ENCODE data around the gene KIAA1671.

The KIAA1671 gene

DNA sequence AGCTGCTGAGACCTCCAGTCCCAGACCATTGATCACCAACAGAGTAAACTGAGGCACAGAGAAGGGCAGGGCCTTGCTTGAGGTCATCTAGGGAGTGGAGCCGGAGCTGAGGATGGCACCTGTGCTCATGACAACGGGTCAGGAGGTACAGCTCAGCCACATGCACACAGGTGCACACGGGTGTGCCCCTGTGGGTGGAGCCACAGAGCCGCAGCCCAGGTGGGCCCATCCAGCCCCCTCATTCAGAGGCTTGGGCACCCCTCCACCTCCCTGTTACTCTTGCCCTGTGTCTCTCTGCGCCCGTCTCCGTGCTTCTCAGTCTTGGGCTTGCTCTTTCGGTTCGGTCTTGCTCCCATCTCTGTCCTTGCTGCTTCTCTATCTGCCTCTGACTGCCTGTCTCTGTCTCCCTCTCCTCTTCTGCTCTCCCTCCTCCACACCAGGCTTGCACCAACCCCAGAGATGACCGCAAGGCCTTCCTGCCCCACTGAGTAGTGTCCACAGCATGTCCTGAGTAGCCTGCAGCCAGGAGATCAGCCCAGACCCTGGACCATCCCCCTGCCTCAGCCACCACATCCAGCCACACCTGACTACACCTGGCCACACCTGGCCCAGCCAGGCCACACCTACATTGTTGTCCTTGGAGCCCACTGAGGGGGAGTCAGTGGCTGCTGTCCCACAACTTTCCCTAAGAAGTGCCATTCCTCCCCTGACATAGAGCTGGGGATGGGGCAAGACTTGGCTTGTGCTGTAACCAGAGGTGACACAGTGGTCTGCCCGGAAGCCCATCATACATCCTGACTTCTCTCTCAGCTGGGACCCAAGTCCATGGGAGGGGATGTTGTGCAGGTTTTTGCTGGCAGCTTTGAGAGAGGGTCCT, 207.8 kb downstream of the KIAA1671 start:
- DNase-seq (ENCODE audit: extremely low spot score, insufficient read length, low read depth) (no peak), FAIRE-seq (no peak)

DNA sequence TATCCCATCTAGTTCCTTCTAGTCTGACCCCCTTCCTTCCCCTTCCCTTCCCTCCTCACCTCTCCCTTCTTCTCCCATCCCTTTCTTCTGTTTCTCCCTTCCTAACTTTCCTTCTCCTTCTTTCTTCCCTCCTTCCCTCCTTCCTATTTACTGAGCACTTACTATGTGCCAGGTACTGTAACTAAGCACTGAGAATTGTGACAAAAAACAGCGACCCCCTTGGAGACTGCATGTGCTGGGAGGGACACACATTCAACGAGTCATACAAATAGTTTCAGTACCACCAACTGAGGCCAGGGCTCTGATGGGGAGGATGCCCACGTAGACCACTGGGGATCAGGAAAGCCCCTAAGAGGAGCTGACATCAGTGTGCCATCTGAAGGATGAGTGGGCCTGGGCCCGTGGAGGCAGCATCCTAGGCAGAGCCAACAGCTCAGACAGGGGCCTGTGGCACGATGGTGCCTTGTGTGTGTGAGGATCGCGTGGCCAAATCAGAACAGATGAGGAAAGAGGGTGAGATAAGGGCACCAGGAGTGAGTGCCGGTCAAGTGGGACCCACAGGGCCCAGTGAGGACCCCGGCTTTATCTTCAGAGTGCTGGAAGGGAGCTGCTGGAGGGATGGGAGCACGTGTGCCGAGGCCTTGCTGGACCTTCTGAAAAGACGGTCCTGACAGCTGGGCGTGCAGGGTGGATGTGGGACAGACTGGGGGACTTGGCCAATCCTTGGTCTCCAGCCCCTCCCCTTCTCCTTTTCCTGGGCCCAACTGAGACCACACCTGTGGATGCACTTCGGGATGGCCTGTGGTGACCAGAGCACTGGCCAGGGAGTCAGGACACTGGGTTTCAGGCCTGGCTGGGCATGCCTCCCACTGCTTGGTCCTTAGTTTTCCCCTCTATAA, 208.8 kb downstream of the KIAA1671 start:
- no peak for DNase-seq (ENCODE audit: extremely low spot score, insufficient read length, low read depth)
- no peak for FAIRE-seq

GRCh38 chr22:25161916-25162530, 209.5 kb downstream of the KIAA1671 start:
- DNase-seq (ENCODE audit: extremely low spot score, insufficient read length, low read depth): no peak
- no peak for FAIRE-seq

DNA sequence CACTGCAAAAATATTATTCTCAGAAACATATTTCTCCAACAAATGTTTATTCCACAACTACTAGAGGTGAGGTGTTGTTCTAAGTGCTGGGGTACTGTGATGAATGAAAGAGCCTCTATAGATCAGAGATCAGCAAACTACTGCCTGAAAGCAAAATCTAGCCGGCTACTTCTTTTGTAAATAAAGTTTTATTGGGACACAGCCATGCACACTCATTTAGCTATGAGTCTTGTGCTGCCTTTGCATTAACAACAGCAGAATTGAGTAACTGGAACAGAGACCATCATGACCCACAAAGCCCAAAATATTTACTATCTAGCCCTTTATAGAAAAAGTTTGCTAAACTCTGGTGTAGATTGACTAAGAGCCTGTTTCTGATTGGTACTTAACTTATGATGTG, 210.0 kb downstream of the KIAA1671 start:
- FAIRE-seq (no peak), DNase-seq (ENCODE audit: extremely low spot score, insufficient read length, low read depth) (no peak)

- FAIRE-seq (no peak), DNase-seq (ENCODE audit: extremely low spot score, insufficient read length, low read depth) (no peak)
Observed at GRCh38 chr22:25165785-25166184, 213.3 kb downstream of the KIAA1671 start.

DNA sequence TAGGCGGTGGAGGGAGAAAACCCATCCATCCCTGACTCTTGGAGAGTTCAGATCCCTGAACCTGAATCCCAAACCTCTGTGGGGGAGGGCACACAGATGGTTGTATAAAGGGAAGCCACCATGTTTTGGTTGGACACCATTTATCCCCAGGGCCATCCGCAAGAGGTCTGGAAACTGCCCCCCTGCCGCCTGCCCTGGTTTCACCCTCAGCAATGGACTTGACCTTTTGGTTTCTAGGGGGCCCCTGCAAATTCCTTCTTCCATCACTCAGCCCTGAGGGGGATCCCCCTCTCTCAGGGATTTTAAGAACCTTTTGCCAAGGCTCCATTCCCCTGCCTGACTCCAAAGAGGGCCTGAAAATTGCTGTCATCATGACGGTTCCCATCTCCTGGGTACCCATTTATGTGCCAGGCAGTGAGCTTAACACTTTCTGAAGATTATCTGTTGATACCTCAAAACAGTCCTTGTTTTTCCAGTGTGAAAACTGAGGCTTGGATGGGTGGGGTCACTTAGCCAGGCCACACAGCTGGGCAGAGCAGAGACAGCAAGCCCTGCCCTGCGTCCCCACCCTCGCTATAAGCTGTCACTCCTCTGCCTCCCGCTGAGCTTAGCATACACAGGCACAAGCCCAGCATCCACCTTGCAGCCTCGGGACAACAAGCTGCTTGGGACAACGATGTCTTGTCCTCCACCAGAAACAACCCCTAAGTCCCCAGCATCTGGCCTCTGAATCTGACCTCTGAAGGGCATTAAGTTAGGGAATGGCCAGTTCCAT, 213.9 kb downstream of the KIAA1671 start:
- DNase-seq (ENCODE audit: extremely low spot score, insufficient read length, low read depth): no peak
- no peak for FAIRE-seq

- DNase-seq (ENCODE audit: extremely low spot score, insufficient read length, low read depth) (no peak), FAIRE-seq (no peak)
Observed at GRCh38 chr22:25167082-25167481, 214.6 kb downstream of the KIAA1671 start.

DNA sequence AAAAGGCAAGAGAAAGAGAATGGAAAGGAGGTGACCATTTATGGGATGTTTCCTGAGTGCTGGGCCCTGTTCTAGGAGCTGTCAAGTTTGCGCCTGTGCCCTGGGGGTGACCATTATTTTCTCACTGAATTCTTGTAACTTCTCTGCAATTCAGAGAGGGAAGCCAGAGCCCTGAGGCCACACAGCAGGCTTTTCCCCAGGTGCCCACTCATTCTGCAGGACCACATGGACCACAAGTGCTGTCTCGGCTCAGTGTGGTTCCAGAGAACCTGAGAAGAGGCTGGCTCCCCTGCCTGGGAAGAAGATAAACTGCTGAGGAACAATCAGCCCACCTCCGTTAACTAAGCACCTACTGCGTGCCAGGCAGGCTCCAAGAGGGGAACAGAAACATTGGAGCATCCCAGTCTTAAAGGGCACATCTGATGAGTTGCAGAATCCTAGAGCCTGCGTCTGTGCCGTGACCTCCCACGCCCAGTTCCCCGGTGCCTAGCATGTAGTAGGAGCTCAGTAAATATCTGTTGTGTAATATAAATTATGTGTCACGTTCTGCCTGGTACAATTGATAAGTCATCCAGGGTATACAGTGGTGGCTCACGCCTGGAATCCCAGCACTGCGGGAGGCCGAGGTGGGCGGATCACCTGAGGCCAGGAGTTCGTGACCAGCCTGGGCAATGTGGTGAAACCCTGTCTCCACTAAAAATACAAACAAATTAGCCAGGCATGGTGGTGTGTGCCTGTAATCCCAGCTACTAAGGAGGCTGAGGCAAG, 215.5 kb downstream of the KIAA1671 start:
- no peak for DNase-seq (ENCODE audit: extremely low spot score, insufficient read length, low read depth)
- FAIRE-seq: no peak

DNA sequence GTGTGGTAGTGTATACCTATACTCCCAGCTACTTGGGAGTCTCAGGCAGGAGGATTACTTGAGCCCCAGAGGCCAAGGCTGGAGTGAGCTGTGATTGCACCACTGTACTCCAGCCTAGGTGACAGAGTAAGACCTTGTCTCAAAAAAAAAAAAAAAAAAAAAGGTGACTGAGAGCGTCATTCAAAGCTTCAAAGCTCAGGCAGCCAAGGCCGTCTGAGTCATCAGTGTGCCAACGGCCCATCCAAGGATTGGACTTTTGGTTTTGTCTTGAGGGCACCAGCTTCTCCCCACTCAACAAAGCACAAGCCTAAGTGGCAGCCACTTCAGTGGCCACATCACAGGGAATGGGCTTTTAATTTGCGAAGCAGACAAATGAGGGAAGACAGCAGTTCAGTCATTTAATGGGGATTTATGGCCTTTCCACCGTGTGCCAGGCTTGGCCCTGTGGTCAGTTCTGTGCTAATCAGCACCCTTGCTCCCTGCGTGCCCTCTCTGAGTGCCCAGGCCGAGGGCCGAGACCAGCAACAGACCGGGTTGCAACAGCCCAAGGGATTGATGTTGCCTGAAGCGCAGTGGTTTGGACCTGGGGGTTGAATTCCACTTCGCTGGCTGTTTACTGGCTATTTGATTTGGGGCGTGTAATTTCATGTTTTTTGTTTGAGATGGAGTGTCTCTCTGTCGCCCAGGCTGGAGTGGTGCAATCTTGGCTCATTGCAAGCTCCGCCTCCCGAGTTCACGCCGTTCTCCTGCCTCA, 216.9 kb downstream of the KIAA1671 start:
- no peak for FAIRE-seq

GRCh38 chr22:25170426-25170980, 218.0 kb downstream of the KIAA1671 start:
- no peak for FAIRE-seq
- no peak for DNase-seq (ENCODE audit: extremely low spot score, insufficient read length, low read depth)

More for the DNA sequence above, 216.9 kb downstream of the KIAA1671 start:
- DNase-seq (ENCODE audit: extremely low spot score, insufficient read length, low read depth): no peak

- FAIRE-seq (peak; percentile 42), DNase-seq (ENCODE audit: extremely low spot score, insufficient read length, low read depth) (no peak)
Observed at GRCh38 chr22:25172153-25172552, 219.6 kb downstream of the KIAA1671 start.

DNA sequence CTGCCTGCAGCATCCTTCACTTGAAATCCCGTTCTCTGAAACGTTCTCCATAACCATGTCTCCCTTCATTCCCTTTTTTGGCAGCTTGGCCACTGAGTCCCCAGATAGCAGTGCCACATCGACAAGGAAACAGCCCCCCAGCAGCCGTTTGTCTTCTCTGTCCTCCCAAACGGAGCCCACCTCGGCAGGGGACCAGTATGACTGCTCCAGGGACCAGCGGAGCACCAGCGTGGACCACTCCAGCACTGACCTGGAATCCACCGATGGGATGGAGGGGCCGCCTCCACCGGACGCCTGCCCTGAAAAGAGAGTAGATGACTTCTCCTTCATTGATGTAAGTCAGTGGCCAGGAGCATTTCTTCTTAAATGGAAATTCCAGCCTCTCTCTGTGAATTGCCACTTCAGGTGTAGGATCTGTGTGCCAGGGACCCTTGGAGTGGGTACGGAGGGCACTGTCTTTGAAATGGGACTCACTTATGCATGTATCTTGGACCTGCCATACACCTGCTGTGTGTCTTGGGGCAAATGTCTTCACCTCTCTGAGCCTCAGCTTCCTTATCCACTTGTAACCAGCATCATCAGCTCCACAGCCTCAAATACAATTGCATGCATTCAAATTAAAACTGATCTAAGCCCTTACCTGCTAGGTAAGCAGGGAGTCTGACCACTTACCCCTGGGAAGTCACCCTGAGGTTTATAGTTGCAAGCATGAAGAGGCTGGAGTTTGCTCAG, 221.8 kb downstream of the KIAA1671 start:
- FAIRE-seq (no peak), DNase-seq (ENCODE audit: extremely low spot score, insufficient read length, low read depth) (no peak)

DNA sequence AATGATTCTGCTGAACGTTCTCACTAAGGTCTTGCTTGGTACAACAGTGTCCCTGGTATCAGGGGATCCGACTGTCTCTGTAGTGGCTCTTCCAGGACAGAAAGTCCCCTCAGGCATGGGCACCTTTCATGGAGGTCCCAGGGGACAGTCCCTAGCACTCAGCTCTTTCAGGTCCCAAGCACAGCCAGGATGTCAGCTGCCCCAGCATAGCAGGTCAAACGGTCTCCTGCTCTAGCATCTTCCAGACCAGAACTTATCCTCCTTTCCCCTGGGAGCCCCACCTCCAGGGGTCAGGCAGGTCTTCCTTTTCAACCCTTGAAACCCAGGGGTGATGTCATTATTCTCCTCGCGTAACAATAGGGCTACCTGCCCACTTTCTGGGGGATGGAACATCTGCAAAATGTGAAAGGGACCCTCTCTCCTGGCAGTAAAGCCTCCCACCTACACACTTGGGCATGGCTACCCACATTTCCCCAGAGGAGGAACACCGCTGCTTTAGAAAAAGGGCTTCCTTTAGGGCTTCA, 222.4 kb downstream of the KIAA1671 start:
- no peak for FAIRE-seq

DNA sequence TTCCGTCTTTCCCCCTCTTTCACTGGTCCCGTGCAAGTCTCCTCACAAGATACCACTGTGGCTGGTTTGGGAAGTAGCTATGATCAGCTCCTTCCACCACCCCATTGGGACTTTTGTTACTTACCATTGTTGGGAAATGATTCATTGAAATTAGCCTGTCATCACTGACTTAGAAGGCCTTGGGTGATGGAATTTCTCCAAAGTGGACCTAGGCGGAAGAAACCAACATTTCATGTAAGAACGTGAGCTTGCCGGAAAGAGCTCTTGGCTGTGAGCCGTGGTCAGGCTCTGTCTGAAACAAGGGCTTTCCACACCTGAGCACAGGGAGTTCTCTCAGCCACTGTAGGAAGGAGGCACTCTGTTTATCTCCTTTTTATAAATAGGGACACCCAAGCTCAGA, 223.7 kb downstream of the KIAA1671 start:
- FAIRE-seq: no peak

More for the DNA sequence above, 222.4 kb downstream of the KIAA1671 start:
- DNase-seq (ENCODE audit: extremely low spot score, insufficient read length, low read depth): no peak

GRCh38 chr22:25176799-25177198, 224.3 kb downstream of the KIAA1671 start:
- no peak for DNase-seq (ENCODE audit: extremely low spot score, insufficient read length, low read depth)
- FAIRE-seq: no peak

More for the DNA sequence above, 223.7 kb downstream of the KIAA1671 start:
- DNase-seq (ENCODE audit: extremely low spot score, insufficient read length, low read depth): no peak

DNA sequence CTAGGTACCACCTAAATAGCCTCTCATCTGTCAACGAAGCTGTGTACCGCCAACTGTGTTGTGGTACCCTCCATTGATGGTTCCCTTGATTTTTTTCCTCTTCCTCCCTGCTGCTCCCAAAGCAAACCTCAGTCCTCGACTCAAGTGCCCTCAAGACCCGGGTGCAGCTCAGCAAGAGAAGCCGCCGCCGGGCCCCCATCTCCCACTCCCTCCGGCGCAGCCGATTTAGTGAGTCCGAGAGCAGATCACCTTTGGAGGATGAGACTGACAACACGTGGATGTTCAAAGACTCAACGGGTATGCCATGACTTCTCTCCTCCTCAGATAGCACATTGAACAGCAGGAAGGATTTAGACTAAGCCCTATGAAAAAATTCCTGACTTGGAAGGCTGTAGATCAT, 224.7 kb downstream of the KIAA1671 start:
- DNase-seq (ENCODE audit: extremely low spot score, insufficient read length, low read depth) (no peak), FAIRE-seq (no peak)

- no peak for FAIRE-seq
- DNase-seq (ENCODE audit: extremely low spot score, insufficient read length, low read depth): no peak
Observed at GRCh38 chr22:25177895-25178294, 225.4 kb downstream of the KIAA1671 start.

Data from GM18507 (cell line).